Chondrocyte (in vitro differentiated cells): Measurements from ENCODE around the gene CHPF. TPM values are rescaled to one million over a fixed set of nuclear protein-coding genes. Genes with fewer than 3 reads are reported as not detected.

ENCODE experiments used
- DNase-seq: peaks from one replicate; pipeline ENCODE4 v3.0.0; 2021; ENCODE audit warnings: mixed read lengths, low spot score
- H3K27ac Mint-ChIP-seq: one replicate; pipeline ENCODE4 v1.8.0; 2021; ENCODE audit warnings: mild to moderate bottlenecking, moderate library complexity, mixed read lengths; ENCODE audit not compliant: unreplicated experiment
- H3K27me3 Mint-ChIP-seq: 2 replicates; pipeline ENCODE4 v1.8.0; 2021; ENCODE audit warnings: low read depth, mixed read lengths
- H3K36me3 Mint-ChIP-seq: 2 replicates; pipeline ENCODE4 v1.8.0; 2021; ENCODE audit warnings: low read depth, mixed read lengths
- H3K4me1 Mint-ChIP-seq: 2 replicates; pipeline ENCODE4 v1.8.0; 2021; ENCODE audit warnings: low read depth, mild to moderate bottlenecking, mixed read lengths
- H3K4me3 Mint-ChIP-seq: one replicate; pipeline ENCODE4 v1.8.0; 2021; ENCODE audit warnings: mild to moderate bottlenecking, moderate library complexity, mixed read lengths; ENCODE audit not compliant: unreplicated experiment
- H3K9me3 Mint-ChIP-seq: 2 replicates; pipeline ENCODE4 v1.8.0; 2021; ENCODE audit warnings: low read depth, mixed read lengths
- total RNA-seq: library from RNA; stranded (reverse); gene quantifications from 3 replicates; pipeline ENCODE4 v1.2.1, GENCODE V29; 2021
- TF ChIP-seq, protein P1 (sequence below): fragments of 200-600 bp; sonication (generic); IDR thresholded peaks from 2 replicates; pipeline ENCODE4 v1.5.0; 2021; ENCODE audit warnings: antibody characterized with exemption, mild to moderate bottlenecking, moderate library complexity

Gene CHPF
- total RNA-seq, 1 donor from 2014 or later, result 276 TPM

DNA sequence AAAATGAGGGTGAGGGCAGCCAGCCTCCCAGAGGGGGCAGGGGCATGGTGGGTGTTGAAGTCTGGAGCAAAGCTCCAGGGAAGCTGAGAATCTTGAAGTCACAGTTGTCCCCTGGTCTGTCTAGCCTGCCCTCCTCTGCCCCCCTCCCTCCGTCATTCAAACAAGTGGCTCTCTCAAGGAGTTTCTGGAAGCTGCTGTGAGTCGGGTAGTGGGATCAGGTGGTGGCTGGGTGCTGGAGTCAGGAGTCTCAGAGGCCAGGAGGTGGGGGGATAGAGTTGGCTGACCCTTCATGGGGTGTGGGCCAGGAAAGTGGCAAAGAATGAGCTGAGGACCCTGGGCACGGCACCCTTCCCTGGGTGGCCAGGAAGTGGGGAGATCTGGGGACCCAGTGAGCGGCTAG is 29.8 kb downstream of the CHPF start:
- peak overlapping the region; percentile 35 for H3K4me3 Mint-ChIP-seq
- peaks cover 30% of the 10 kb centered on the region for H3K4me1 Mint-ChIP-seq
- DNase-seq, result no peak
- H3K27ac Mint-ChIP-seq, result peak overlapping the region; percentile 42
- peaks cover 62% of the 10 kb centered on the region for H3K27me3 Mint-ChIP-seq
- TF ChIP-seq, protein P1, sequence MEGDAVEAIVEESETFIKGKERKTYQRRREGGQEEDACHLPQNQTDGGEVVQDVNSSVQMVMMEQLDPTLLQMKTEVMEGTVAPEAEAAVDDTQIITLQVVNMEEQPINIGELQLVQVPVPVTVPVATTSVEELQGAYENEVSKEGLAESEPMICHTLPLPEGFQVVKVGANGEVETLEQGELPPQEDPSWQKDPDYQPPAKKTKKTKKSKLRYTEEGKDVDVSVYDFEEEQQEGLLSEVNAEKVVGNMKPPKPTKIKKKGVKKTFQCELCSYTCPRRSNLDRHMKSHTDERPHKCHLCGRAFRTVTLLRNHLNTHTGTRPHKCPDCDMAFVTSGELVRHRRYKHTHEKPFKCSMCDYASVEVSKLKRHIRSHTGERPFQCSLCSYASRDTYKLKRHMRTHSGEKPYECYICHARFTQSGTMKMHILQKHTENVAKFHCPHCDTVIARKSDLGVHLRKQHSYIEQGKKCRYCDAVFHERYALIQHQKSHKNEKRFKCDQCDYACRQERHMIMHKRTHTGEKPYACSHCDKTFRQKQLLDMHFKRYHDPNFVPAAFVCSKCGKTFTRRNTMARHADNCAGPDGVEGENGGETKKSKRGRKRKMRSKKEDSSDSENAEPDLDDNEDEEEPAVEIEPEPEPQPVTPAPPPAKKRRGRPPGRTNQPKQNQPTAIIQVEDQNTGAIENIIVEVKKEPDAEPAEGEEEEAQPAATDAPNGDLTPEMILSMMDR, result no peak
- no peaks in the 10 kb centered on the region for H3K36me3 Mint-ChIP-seq
- no peaks in the 10 kb centered on the region for H3K9me3 Mint-ChIP-seq

DNA sequence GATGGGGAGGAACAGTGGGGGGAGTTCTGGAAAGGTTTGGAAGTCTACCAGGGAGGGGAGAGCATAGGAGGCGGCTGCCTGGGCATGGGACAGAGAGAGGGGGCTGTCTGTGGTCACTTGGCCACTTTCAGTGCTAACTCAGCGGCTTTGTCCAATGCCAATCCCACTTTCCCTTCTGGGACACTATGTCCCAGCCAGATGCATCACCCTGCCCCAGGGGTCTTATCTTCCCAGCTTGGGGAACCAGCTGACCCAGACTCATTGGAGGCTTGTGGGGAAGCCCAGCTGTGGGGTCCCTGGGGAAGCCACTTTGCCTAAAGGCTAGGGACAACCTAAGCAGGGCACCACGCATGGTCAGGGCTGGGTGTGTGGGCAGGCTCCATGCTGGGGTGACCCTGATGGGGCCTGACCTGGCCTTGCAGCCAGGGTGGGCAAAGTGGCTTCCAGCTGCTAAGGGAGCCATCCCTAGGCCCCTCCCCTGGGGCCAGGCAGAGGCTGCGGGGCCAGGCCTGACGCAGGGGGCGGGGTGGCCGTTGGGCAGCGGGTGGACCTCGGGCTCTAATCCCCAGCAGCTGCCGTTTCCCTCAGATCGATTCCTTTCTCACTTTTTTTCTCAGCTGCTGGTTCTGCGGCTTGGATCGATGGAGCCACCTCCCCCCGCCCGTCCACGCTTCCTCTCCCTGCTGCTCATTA is 30.9 kb downstream of the CHPF start:
- H3K27me3 Mint-ChIP-seq, result peaks cover 57% of the 10 kb centered on the region
- DNase-seq, result no peak
- H3K9me3 Mint-ChIP-seq, result no peaks in the 10 kb centered on the region
- peaks cover 26% of the 10 kb centered on the region for H3K4me1 Mint-ChIP-seq
- no peak overlapping the region for H3K4me3 Mint-ChIP-seq
- no peak overlapping the region for H3K27ac Mint-ChIP-seq
- H3K36me3 Mint-ChIP-seq, result no peaks in the 10 kb centered on the region
- TF ChIP-seq, protein P1, result no peak

DNA sequence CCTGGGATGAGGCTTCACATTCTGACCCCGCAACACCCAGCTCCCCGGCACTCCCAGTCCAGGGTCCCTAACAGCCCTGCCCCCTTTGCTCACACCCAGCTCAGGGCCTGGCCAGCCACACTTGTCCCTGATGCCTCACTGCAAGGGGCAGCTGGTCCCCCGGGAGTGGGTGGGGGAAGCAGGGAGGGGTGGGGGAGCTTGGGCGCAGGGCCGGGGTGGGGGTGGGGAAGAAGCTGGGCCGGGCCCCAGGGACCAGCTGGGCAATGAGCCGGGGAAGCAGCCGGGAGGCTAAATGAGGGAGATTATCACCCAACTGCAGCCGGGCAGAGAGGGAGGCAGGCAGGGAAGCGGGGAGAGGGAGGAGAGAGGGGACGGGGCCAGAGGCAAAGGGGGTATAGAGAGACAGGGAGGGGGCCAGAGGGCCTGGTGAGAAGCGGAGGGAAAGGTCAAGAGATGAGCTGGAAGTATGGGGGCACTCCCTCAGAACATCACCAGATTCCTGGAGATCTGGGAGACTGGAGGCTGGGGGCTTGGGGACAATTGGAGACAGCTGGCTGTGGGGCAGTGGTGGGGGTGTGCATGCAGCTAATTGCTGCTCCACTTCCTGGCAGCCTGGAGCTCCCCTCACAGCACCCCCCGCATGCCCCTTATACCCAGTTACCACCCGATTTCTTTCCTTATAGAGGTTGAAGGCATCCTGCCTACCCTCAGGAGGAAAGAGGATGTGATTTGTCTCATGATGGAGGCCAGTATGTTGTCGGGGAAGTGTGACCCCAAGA is 31.9 kb downstream of the CHPF start:
- Mint-ChIP-seq H3K36me3 (peaks cover under 1% of the 10 kb centered on the region), H3K9me3 (no peaks in the 10 kb centered on the region), H3K27me3 (peaks cover 49% of the 10 kb centered on the region), H3K4me3 (no peak overlapping the region), H3K27ac (no peak overlapping the region), H3K4me1 (peaks cover 22% of the 10 kb centered on the region)
- no peak for DNase-seq
- TF ChIP-seq, protein P1, result no peak

DNA sequence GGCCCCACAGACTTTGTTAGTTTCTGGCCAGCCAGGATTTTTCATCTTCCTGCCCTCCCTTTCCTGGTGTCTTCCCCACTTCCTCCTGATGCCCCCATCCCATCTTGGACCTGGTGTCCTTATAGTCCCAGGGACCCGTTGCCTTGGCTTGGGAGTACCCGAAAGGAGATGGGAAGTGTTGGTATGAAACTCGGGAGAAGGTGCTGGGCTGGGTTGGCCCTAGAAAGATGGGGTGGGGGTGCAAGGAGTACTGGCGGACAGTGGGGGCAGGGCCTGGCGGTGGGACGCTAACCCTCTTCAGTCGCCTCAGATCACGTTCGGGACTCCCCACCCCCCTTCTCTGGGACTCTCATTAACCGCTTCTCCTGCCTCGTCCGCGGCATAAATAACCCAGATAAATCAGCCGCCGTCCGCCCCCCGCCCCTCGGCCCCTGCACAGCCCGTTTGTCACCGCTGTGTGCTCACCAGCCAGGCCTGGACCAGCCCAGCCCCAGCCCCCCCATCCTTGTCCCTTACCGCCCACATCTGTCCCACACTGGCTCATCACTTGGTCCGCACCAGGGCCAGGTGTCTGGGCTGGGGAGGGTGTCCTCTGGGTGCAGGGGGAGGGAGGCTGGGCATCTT is 33.0 kb downstream of the CHPF start:
- H3K36me3 Mint-ChIP-seq, result peaks cover 3% of the 10 kb centered on the region
- TF ChIP-seq, protein P1, result no peak
- H3K4me1 Mint-ChIP-seq, result peaks cover 22% of the 10 kb centered on the region
- no peak overlapping the region for H3K27ac Mint-ChIP-seq
- peaks cover 38% of the 10 kb centered on the region for H3K27me3 Mint-ChIP-seq
- no peak for DNase-seq
- H3K4me3 Mint-ChIP-seq, result peak overlapping the region; percentile 69
- H3K9me3 Mint-ChIP-seq, result no peaks in the 10 kb centered on the region

DNA sequence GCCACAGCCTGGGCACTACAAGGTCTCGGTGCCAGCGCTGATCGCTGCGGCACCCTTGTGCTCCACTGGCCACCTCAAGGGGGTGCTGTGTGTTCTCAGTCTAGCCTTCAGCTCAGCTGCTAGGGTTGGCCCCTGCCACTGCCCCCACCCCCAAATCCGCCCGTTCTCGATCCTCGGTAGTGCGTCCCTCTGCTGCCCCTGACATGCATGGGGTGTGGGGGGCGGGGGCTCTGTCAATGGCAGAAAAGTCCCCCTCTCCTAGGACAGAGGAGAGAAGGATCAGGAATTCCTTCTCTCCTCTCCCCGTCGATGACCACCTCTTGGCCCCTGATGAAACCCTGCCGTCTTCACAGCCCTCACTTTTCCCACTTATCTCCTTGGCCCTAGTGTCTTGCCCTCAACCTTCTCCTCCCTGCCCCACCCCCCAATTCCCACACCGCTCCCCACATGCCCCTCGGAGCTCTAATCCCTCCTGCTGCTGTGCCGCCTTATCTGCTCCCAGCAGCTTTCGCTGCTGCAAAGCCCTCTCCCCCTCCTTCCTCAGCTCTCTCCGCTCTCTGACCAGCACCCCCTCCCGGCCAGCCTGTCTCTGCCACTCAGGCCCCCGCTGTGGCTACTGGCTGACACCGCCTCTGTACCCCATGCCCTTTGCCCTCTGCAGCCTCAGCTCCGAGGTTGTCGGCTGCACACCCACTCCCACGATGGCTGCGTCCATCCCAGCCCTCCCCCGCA is 33.7 kb downstream of the CHPF start:
- Mint-ChIP-seq H3K36me3 (peaks cover 3% of the 10 kb centered on the region), H3K9me3 (no peaks in the 10 kb centered on the region), H3K27ac (peak overlapping the region; percentile 49), H3K4me1 (peaks cover 22% of the 10 kb centered on the region), H3K4me3 (peak overlapping the region; percentile 69), H3K27me3 (peaks cover 32% of the 10 kb centered on the region)
- TF ChIP-seq, protein P1, result peak; percentile 84
- DNase-seq, result no peak
